A549 (cell line): Measurements from ENCODE around the gene ADH1A. TPM values are rescaled to one million over a fixed set of nuclear protein-coding genes. Genes with fewer than 3 reads are reported as not detected.

Experiments used
- ATAC-seq, 2 experiments: fragments of 200-7000 bp in 1 of 2; fragments of >200 bp in 1 of 2; cut with Nextera tagmentation in 1 of 2; cut with Tn5 transposase in 1 of 2; 3 replicates each; pipeline versions ENCODE4 v1.8.0 to v1.9.1; 2018 to 2020; ENCODE audit warnings: mild to moderate bottlenecking in 1 of 2, moderate library complexity in 1 of 2
- CTCF ChIA-PET: fragments of 300-600 bp; sonication (Branson Sonifier 250); formaldehyde crosslinking; extraction: SDS; loops from one replicate; lab custom pipeline; 2021; ENCODE audit warnings: antibody characterized with exemption, inconsistent platforms; lab: Yijun Ruan, JAX
- POLR2A ChIA-PET: fragments of 350-600 bp; formaldehyde crosslinking; extraction: SDS; loops from one replicate; lab custom pipeline; 2021; ENCODE audit warnings: antibody characterized with exemption, inconsistent platforms; lab: Yijun Ruan, JAX
- DNase-seq, 2 experiments: peaks; one replicate each; pipeline versions ENCODE4 v3.0.0 to v3.0.0-alpha.2; 2011 to 2016; ENCODE audit warnings: low read depth in 1 of 2, low spot score in 1 of 2
- FAIRE-seq: peaks from 2 replicates; lab custom pipeline; 2011; peaks lifted over from hg19 to GRCh38; lab: Jason Lieb, UNC
- H3K27ac ChIP-seq, 2 experiments: fragments of >200 bp; sonication (Bioruptor Twin); formaldehyde crosslinking; 3 replicates each; pipeline ENCODE4 v1.5.1; 2016 to 2017
- H3K4me1 ChIP-seq: fragments of >200 bp; sonication (Bioruptor Twin); formaldehyde crosslinking; 3 replicates; pipeline ENCODE4 v1.6.1; 2016
- H3K4me2 ChIP-seq: fragments of >200 bp; sonication (Bioruptor Twin); formaldehyde crosslinking; 3 replicates; pipeline ENCODE4 v1.6.1; 2016
- H3K4me3 ChIP-seq: fragments of >200 bp; sonication (Bioruptor Twin); formaldehyde crosslinking; 3 replicates; pipeline ENCODE4 v1.5.1; 2016
- H3K9me3 ChIP-seq: fragments of >200 bp; sonication (Bioruptor Twin); formaldehyde crosslinking; 3 replicates; pipeline ENCODE4 v1.6.1; 2016
- ATOH8 ChIP-seq: fragments of 250-450 bp; sonication (Bioruptor Pico); IDR thresholded peaks from 2 replicates; pipeline ENCODE4 v1.5.0; 2020; ENCODE audit warnings: low read depth, mild to moderate bottlenecking, moderate library complexity
- BCL3 ChIP-seq: fragments of >200 bp; sonication (Bioruptor Twin); formaldehyde crosslinking; IDR thresholded peaks from 3 replicates; pipeline ENCODE4 v1.6.1; 2016
- CBX2 ChIP-seq: fragments of 200-600 bp; sonication (generic); IDR thresholded peaks from 2 replicates; pipeline ENCODE4 v1.6.1; 2016; ENCODE audit warnings: low read depth, mild to moderate bottlenecking, borderline replicate concordance
- CEBPB ChIP-seq, 2 experiments: fragments of >200 bp in 1 of 2; sonication (Bioruptor Twin) in 1 of 2; formaldehyde crosslinking in 1 of 2; IDR thresholded peaks; 2 replicates each; pipeline ENCODE4 v1.6.1; 2012 to 2016
- CTCF ChIP-seq: fragments of >200 bp; sonication (Bioruptor Twin); formaldehyde crosslinking; IDR thresholded peaks from 3 replicates; pipeline ENCODE4 v1.5.1; 2016
- EHMT2 ChIP-seq: fragments of 200-600 bp; sonication (generic); IDR thresholded peaks from 2 replicates; pipeline ENCODE4 v1.6.1; 2016; ENCODE audit warnings: antibody characterized with exemption, low read depth, mild to moderate bottlenecking, moderate library complexity
- FOSB ChIP-seq: fragments of 250-450 bp; sonication (Bioruptor Pico); IDR thresholded peaks from 2 replicates; pipeline ENCODE4 v1.5.0; 2020; ENCODE audit warnings: mild to moderate bottlenecking, moderate library complexity
- GATA3 ChIP-seq: IDR thresholded peaks from 2 replicates; pipeline ENCODE4 v1.6.1; 2012; ENCODE audit warnings: borderline replicate concordance
- HOXA7 ChIP-seq: fragments of 250-450 bp; sonication (Bioruptor Pico); IDR thresholded peaks from 2 replicates; pipeline ENCODE4 v1.5.0; 2020; ENCODE audit warnings: mild to moderate bottlenecking, moderate library complexity
- HOXB13 ChIP-seq: fragments of 250-450 bp; sonication (Bioruptor Pico); IDR thresholded peaks from 2 replicates; pipeline ENCODE4 v1.5.0; 2020; ENCODE audit warnings: low read depth, mild to moderate bottlenecking, moderate library complexity
- HOXB5 ChIP-seq: fragments of 250-450 bp; sonication (Bioruptor Pico); IDR thresholded peaks from 2 replicates; pipeline ENCODE4 v1.5.0; 2020; ENCODE audit warnings: mild to moderate bottlenecking, moderate library complexity
- JUNB ChIP-seq: fragments of >200 bp; sonication (Bioruptor Twin); formaldehyde crosslinking; IDR thresholded peaks from 2 replicates; pipeline ENCODE4 v1.6.1; 2016
- KDM1A ChIP-seq: fragments of 200-600 bp; sonication (generic); IDR thresholded peaks from 2 replicates; pipeline ENCODE4 v1.6.1; 2016; ENCODE audit warnings: low read depth, mild to moderate bottlenecking
- MAFK ChIP-seq: fragments of 450-650 bp; IDR thresholded peaks from 2 replicates; pipeline ENCODE4 v1.6.1; 2014; ENCODE audit not compliant: partially characterized antibody
- NFE2L2 ChIP-seq: fragments of 150-350 bp; conservative IDR thresholded peaks from 2 replicates; pipeline ENCODE4 v1.6.1; 2014; ENCODE audit warnings: low read length
- PHF8 ChIP-seq: fragments of 200-600 bp; sonication (generic); IDR thresholded peaks from 2 replicates; pipeline ENCODE4 v1.6.1; 2016; ENCODE audit warnings: low read depth, mild to moderate bottlenecking, antibody characterized with exemption, moderate library complexity, borderline replicate concordance
- POLR2AphosphoS2 ChIP-seq: conservative IDR thresholded peaks from 2 replicates; pipeline ENCODE4 v1.6.1; 2012; ENCODE audit warnings: low read length, improper control_type of control experiment, inconsistent platforms
- RAD21 ChIP-seq, 2 experiments: fragments of >200 bp in 1 of 2; sonication (Bioruptor Twin) in 1 of 2; formaldehyde crosslinking in 1 of 2; IDR thresholded peaks in 1 of 2; conservative IDR thresholded peaks in 1 of 2; 2 replicates in 1 of 2; 3 replicates in 1 of 2; pipeline ENCODE4 v1.6.1; 2012 to 2018; ENCODE audit warnings: inconsistent platforms in 1 of 2
- RARB ChIP-seq: fragments of 250-450 bp; sonication (Bioruptor Pico); IDR thresholded peaks from 2 replicates; pipeline ENCODE4 v1.8.0; 2021; ENCODE audit warnings: mild to moderate bottlenecking, moderate library complexity
- REST ChIP-seq: fragments of 200-600 bp; sonication (generic); IDR thresholded peaks from 2 replicates; pipeline ENCODE4 v1.6.1; 2016; ENCODE audit warnings: antibody characterized with exemption, mild to moderate bottlenecking, moderate library complexity
- SMC3 ChIP-seq: fragments of >200 bp; sonication (Bioruptor Twin); formaldehyde crosslinking; IDR thresholded peaks from 3 replicates; pipeline ENCODE4 v1.6.1; 2018; ENCODE audit warnings: inconsistent platforms
- TFCP2L1 ChIP-seq: fragments of 250-450 bp; sonication (Bioruptor Pico); IDR thresholded peaks from 2 replicates; pipeline ENCODE4 v1.5.0; 2021; ENCODE audit warnings: mild to moderate bottlenecking
- TP53 ChIP-seq: fragments of 250-450 bp; sonication (Bioruptor Pico); IDR thresholded peaks from 2 replicates; pipeline ENCODE4 v1.5.0; 2021; ENCODE audit warnings: mild to moderate bottlenecking, moderate library complexity
- USF2 ChIP-seq: fragments of 450-650 bp; IDR thresholded peaks from 2 replicates; pipeline ENCODE4 v1.6.1; 2014; ENCODE audit warnings: antibody characterized with exemption
- ZC3H11A ChIP-seq: fragments of 450-650 bp; IDR thresholded peaks from 2 replicates; pipeline ENCODE4 v1.6.1; 2014; ENCODE audit warnings: antibody characterized with exemption, mild to moderate bottlenecking
- WGBS: methylation state at CpG from one replicate; pipeline ENCODE4 v1.1.6; 2017; ENCODE audit errors: missing lambda C conversion rate; 5-methylcytosine and 5-hydroxymethylcytosine counted together
- polyA plus RNA-seq, 4 experiments: library from polyadenylated mRNA; depleted of rRNA in 3 of 4; stranded (reverse); fragments of >200 nt; fragmentation: RNase III in 1 of 4; extraction: RNeasy Plus Mini Kit Qiagen cat#74134 plus additional on column Dnase treatment in 1 of 4; gene quantifications; 2 replicates in 3 of 4; 3 replicates in 1 of 4; pipeline ENCODE4 v1.2.3, GENCODE V29; 2011 to 2017

The ADH1A gene
- polyA plus RNA-seq, 2 of the 4 experiments (the other 2 are of a cell fraction), result not detected

GRCh38 chr4:99329876-99330275 is 39.1 kb upstream of the ADH1A start:
- Histone ChIP-seq H3K9me3 (no peaks in the 10 kb centered on the region), H3K4me1 (no peaks in the 10 kb centered on the region), H3K4me2 (no peak overlapping the region), H3K4me3 (no peak overlapping the region), H3K27ac (no peak overlapping the region)
- no peak for ATAC-seq
- POLR2A ChIA-PET, result no interaction called here
- CTCF ChIA-PET, result no interaction called here
- DNase-seq, result no peak
- no peak for FAIRE-seq
- WGBS, result 12% methylated on average over 2 of the region's 2 CpGs
- TF ChIP-seq CEBPB (IDR thresholded peaks at IDR 0.05), result no peak
- no peak for TF ChIP-seq KDM1A
- TF ChIP-seq MAFK, result no peak
- TF ChIP-seq TP53, result no peak
- no peak for TF ChIP-seq FOSB
- TF ChIP-seq NFE2L2, result no peak
- TF ChIP-seq HOXB13, result no peak
- no peak for TF ChIP-seq POLR2AphosphoS2
- no peak for TF ChIP-seq RARB
- no peak for TF ChIP-seq RAD21 (conservative IDR thresholded peaks at IDR 0.05 in 1 of 2, IDR thresholded peaks at IDR 0.05 in 1 of 2)
- no peak for TF ChIP-seq REST
- TF ChIP-seq ZC3H11A, result no peak
- no peak for TF ChIP-seq EHMT2
- TF ChIP-seq PHF8, result no peak
- TF ChIP-seq CBX2, result no peak

GRCh38 chr4:99324979-99325378 is 34.2 kb upstream of the ADH1A start:
- FAIRE-seq (no peak), ATAC-seq (no peak), DNase-seq (no peak)
- Histone ChIP-seq H3K4me3 (no peak overlapping the region), H3K27ac (no peak overlapping the region), H3K4me1 (no peaks in the 10 kb centered on the region), H3K4me2 (no peak overlapping the region), H3K9me3 (no peaks in the 10 kb centered on the region)
- ChIA-PET POLR2A (no interaction called here), CTCF (no interaction called here)
- no peak for TF ChIP-seq HOXB5 (CRISPR knock-in tag)
- TF ChIP-seq JUNB, result no peak
- no peak for TF ChIP-seq TFCP2L1 (CRISPR knock-in tag)
- no peak for TF ChIP-seq ZC3H11A
- TF ChIP-seq HOXA7 (CRISPR knock-in tag), result no peak
- TF ChIP-seq SMC3, result no peak
- no peak for TF ChIP-seq CTCF
- TF ChIP-seq POLR2AphosphoS2, result no peak
- TF ChIP-seq ATOH8 (CRISPR knock-in tag), result no peak
- TF ChIP-seq USF2, result no peak
- no peak for TF ChIP-seq REST
- no peak for TF ChIP-seq RAD21 (conservative IDR thresholded peaks at IDR 0.05 in 1 of 2, IDR thresholded peaks at IDR 0.05 in 1 of 2)
- TF ChIP-seq CEBPB (IDR thresholded peaks at IDR 0.05), result no peak
- TF ChIP-seq BCL3, result no peak
- no peak for TF ChIP-seq GATA3
- WGBS, result 5% methylated on average over 3 of the region's 3 CpGs
